Osteocyte (in vitro differentiated cells): Measurements from ENCODE around the gene DIAPH1. TPM values are rescaled to one million over a fixed set of nuclear protein-coding genes. Genes with fewer than 3 reads are reported as not detected.
A peak's percentile ranks its signal among the peaks of the same experiment; 100 is the strongest.

ENCODE experiments used
- DNase-seq: peaks from one replicate; pipeline ENCODE4 v3.0.0; 2021; ENCODE audit warnings: mixed read lengths; ENCODE audit not compliant: unreplicated experiment; ENCODE audit errors: extremely low spot score
- H3K27ac Mint-ChIP-seq: one replicate; pipeline ENCODE4 v1.8.0; 2021; ENCODE audit warnings: mild to moderate bottlenecking, mixed read lengths; ENCODE audit not compliant: unreplicated experiment
- H3K27me3 Mint-ChIP-seq: one replicate; pipeline ENCODE4 v1.8.0; 2021; ENCODE audit warnings: mixed read lengths; ENCODE audit not compliant: unreplicated experiment
- H3K36me3 Mint-ChIP-seq: one replicate; pipeline ENCODE4 v1.8.0; 2021; ENCODE audit warnings: mixed read lengths; ENCODE audit not compliant: unreplicated experiment
- H3K4me1 Mint-ChIP-seq: one replicate; pipeline ENCODE4 v1.8.0; 2021; ENCODE audit warnings: mixed read lengths; ENCODE audit not compliant: unreplicated experiment
- H3K4me3 Mint-ChIP-seq: one replicate; pipeline ENCODE4 v1.8.0; 2021; ENCODE audit warnings: mild to moderate bottlenecking, moderate library complexity, mixed read lengths; ENCODE audit not compliant: unreplicated experiment
- H3K9me3 Mint-ChIP-seq: one replicate; pipeline ENCODE4 v1.8.0; 2021; ENCODE audit warnings: mixed read lengths; ENCODE audit not compliant: unreplicated experiment
- total RNA-seq: library from RNA; stranded (reverse); gene quantifications from 2 replicates; pipeline ENCODE4 v1.2.1, GENCODE V29; 2021
- TF ChIP-seq, protein P1 (sequence below): fragments of 200-600 bp; sonication (generic); IDR thresholded peaks from 2 replicates; pipeline ENCODE4 v1.5.0; 2021; ENCODE audit warnings: antibody characterized with exemption, mild to moderate bottlenecking, moderate library complexity

The DIAPH1 gene
- total RNA-seq, 1 donor from 2014 or later = 50.9 TPM

DNA sequence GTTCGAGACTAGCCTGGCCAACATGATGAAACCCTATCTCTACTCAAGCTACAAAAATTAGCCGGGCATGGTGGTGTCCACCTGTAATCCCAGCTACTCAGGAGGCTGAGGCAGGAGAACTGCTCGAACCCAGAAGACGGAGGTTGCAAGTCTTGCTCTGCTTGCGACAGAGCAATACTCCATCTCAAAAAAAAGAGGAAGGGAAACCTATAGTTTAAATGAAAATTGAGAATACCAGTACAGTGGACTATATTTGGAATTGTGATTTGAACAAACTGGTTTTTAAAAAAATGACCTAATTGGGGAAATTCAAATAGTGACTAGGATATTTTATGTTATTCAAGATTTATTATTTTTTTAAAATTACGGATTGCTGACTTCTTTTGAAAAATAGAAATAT is 33.2 kb downstream of the DIAPH1 start:
- no peak overlapping the region for H3K27ac Mint-ChIP-seq
- DNase-seq = no peak
- no peaks in the 10 kb centered on the region for H3K4me1 Mint-ChIP-seq
- TF ChIP-seq, protein P1, sequence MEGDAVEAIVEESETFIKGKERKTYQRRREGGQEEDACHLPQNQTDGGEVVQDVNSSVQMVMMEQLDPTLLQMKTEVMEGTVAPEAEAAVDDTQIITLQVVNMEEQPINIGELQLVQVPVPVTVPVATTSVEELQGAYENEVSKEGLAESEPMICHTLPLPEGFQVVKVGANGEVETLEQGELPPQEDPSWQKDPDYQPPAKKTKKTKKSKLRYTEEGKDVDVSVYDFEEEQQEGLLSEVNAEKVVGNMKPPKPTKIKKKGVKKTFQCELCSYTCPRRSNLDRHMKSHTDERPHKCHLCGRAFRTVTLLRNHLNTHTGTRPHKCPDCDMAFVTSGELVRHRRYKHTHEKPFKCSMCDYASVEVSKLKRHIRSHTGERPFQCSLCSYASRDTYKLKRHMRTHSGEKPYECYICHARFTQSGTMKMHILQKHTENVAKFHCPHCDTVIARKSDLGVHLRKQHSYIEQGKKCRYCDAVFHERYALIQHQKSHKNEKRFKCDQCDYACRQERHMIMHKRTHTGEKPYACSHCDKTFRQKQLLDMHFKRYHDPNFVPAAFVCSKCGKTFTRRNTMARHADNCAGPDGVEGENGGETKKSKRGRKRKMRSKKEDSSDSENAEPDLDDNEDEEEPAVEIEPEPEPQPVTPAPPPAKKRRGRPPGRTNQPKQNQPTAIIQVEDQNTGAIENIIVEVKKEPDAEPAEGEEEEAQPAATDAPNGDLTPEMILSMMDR = no peak
- H3K27me3 Mint-ChIP-seq = no peaks in the 10 kb centered on the region
- no peak overlapping the region for H3K4me3 Mint-ChIP-seq
- H3K36me3 Mint-ChIP-seq = peaks cover 24% of the 10 kb centered on the region
- H3K9me3 Mint-ChIP-seq = no peaks in the 10 kb centered on the region

DNA sequence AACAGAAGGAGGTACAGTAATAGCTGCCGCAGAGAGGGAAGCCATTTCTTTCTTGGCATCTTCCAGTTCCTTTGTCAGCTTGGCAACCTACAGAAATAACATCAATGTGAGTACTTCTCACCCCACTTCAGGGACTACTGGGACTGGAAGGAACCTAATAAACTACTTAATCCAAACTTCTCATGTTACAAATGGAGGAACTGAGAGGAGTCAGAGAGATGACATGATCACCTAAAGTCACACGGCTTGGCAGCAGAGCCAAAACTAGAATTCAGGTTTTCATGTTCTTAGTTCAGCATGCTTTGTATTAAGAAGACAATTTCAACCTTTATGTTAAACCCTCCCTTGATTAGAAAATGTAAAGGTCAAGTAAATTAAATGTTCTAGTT is 44.7 kb downstream of the DIAPH1 start:
- peaks cover 47% of the 10 kb centered on the region for H3K36me3 Mint-ChIP-seq
- H3K4me1 Mint-ChIP-seq = no peaks in the 10 kb centered on the region
- no peak overlapping the region for H3K4me3 Mint-ChIP-seq
- DNase-seq = no peak
- TF ChIP-seq, protein P1 = no peak
- H3K27me3 Mint-ChIP-seq = no peaks in the 10 kb centered on the region
- H3K27ac Mint-ChIP-seq = no peak overlapping the region
- H3K9me3 Mint-ChIP-seq = no peaks in the 10 kb centered on the region

- Mint-ChIP-seq H3K36me3 (peaks cover 44% of the 10 kb centered on the region), H3K4me3 (no peak overlapping the region), H3K27me3 (no peaks in the 10 kb centered on the region), H3K9me3 (no peaks in the 10 kb centered on the region), H3K4me1 (no peaks in the 10 kb centered on the region), H3K27ac (no peak overlapping the region)
- no peak for DNase-seq
- TF ChIP-seq, protein P1 = no peak
Measured at GRCh38 chr5:141573489-141574121, 45.2 kb downstream of the DIAPH1 start.

- peaks cover 22% of the 10 kb centered on the region for H3K36me3 Mint-ChIP-seq
- H3K27me3 Mint-ChIP-seq = no peaks in the 10 kb centered on the region
- no peak for DNase-seq
- TF ChIP-seq, protein P1 = no peak
- H3K4me1 Mint-ChIP-seq = no peaks in the 10 kb centered on the region
- no peak overlapping the region for H3K4me3 Mint-ChIP-seq
- no peak overlapping the region for H3K27ac Mint-ChIP-seq
- no peaks in the 10 kb centered on the region for H3K9me3 Mint-ChIP-seq
Measured at GRCh38 chr5:141570655-141571054, 48.1 kb downstream of the DIAPH1 start.

DNA sequence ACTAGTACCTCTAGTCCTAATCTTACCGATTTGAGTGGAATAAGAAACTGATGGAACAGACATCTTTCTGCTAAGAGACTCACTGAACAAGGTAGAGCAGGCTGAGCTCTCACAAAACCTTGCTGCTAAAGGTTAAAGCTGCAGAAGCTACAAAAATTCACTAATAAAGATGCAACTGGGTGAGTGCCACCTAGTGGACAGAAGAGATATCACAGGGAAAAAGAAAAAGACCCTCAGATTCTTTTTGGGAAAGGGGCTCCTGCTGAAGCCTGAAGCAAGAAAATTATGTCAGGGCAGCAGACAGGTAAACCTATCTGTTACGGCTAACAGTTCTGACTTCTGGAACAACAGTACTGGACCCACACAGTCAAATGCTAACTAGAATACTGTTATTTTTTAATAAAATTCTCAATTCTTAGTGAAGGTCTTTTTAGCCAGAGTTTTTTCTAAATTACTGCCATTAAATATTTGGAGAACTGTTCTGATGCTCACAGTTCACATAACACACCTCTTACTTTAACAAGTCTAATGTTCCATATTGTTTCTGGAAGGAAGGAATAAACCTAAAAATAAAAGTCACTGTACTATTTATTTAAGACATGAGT is 51.2 kb downstream of the DIAPH1 start:
- H3K9me3 Mint-ChIP-seq = no peaks in the 10 kb centered on the region
- no peak for DNase-seq
- H3K4me3 Mint-ChIP-seq = no peak overlapping the region
- peaks cover 8% of the 10 kb centered on the region for H3K36me3 Mint-ChIP-seq
- TF ChIP-seq, protein P1 = peak; percentile 81
- no peaks in the 10 kb centered on the region for H3K27me3 Mint-ChIP-seq
- no peak overlapping the region for H3K27ac Mint-ChIP-seq
- peaks cover 9% of the 10 kb centered on the region for H3K4me1 Mint-ChIP-seq
